Effector memory CD4-positive, alpha-beta T cell (primary cell): Measurements from ENCODE around the gene GALK1.

ENCODE experiments used
- DNase-seq, 3 donors: peaks; one replicate each; pipeline ENCODE4 v3.0.0-alpha.2; 2020
- H3K27ac ChIP-seq: 2 replicates; pipeline ENCODE4 v1.7.0; 2013; ENCODE audit warnings: mild to moderate bottlenecking, low read length, moderate library complexity; ENCODE audit not compliant: insufficient read depth, poor library complexity, severe bottlenecking
- H3K27me3 ChIP-seq: replicated peaks from 2 replicates; pipeline ENCODE4 v1.7.0; 2013; ENCODE audit warnings: mild to moderate bottlenecking, low read length; ENCODE audit not compliant: insufficient read depth, control insufficient read depth, poor library complexity, severe bottlenecking
- H3K36me3 ChIP-seq: 2 replicates; pipeline ENCODE4 v1.7.0; 2013; ENCODE audit warnings: mild to moderate bottlenecking, low read length, moderate library complexity; ENCODE audit not compliant: control insufficient read depth, insufficient read depth
- H3K4me1 ChIP-seq: 2 replicates; pipeline ENCODE4 v1.7.0; 2013; ENCODE audit warnings: low read length, mild to moderate bottlenecking; ENCODE audit not compliant: control insufficient read depth, insufficient read depth, poor library complexity, severe bottlenecking
- H3K4me3 ChIP-seq: 2 replicates; pipeline ENCODE4 v1.7.0; 2013; ENCODE audit warnings: low read length, low read depth, mild to moderate bottlenecking; ENCODE audit not compliant: insufficient read depth, poor library complexity, severe bottlenecking
- H3K9me3 ChIP-seq: 2 replicates; pipeline ENCODE4 v1.7.0; 2013; ENCODE audit warnings: mild to moderate bottlenecking, low read length, moderate library complexity; ENCODE audit not compliant: control insufficient read depth

Gene GALK1

DNA sequence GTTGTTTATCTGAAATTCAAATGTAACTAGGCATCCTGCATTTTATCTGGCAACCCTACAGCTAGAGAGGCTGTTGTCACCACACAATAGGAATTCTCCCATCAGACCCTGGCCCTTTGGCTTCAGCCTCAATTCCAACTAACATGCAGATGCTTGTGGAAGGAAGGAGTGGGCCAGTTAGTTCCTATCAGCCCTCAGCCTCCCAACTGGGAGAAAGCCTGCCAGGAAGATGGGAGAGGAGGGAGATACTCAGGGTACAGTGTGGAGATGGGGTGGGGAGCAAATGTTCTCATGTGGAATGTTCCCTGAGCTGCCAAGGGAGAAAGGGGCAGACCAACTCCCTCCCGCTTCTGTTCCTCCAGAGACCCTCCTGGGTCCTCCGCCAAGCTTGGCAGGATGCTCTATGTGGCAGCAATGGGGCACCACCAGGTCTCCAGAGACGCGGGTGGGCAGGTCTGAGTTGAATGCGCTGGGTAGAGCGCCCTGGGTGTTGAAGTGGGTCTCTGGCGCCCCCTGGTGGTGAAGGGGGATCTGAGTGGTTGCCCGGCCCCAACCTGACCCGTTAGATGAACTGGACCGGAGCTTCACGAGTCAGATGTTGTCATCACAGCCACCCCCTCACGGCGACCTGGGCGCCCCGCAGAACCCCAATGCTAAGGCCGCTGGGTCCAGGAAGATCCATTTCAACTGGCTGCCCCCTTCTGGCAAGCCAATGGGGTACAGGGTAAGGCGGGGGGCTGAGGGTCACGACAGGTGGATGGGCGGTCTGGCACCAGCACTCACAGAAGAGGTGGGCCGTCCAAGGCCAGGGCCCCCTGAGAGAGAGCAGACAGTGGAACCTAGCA lies 15.2 kb downstream of the GALK1 start:
- Histone ChIP-seq H3K27me3 (no peaks in the 10 kb centered on the region), H3K4me1 (peaks cover 19% of the 10 kb centered on the region), H3K27ac (no peak overlapping the region), H3K9me3 (no peaks in the 10 kb centered on the region), H3K4me3 (no peak overlapping the region), H3K36me3 (no peaks in the 10 kb centered on the region)
- DNase-seq, result peak; percentile 63 to 80 (median 71)

DNA sequence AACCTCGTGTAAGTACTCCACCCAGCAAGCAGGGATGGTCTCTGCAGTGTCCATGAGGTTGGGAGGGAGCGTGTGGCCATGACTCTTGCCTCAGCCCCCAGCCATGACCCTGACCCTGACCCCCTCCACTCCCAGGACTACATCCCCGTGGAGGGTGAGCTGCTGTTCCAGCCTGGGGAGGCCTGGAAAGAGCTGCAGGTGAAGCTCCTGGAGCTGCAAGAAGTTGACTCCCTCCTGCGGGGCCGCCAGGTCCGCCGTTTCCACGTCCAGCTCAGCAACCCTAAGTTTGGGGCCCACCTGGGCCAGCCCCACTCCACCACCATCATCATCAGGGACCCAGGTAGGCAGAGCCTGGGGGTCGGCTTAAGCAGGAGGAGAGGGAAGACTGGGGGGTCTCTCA lies 16.3 kb downstream of the GALK1 start:
- Histone ChIP-seq H3K4me3 (no peak overlapping the region), H3K9me3 (no peaks in the 10 kb centered on the region), H3K27me3 (no peaks in the 10 kb centered on the region), H3K36me3 (no peaks in the 10 kb centered on the region), H3K27ac (no peak overlapping the region), H3K4me1 (peaks cover 12% of the 10 kb centered on the region)
- no peak for DNase-seq

DNA sequence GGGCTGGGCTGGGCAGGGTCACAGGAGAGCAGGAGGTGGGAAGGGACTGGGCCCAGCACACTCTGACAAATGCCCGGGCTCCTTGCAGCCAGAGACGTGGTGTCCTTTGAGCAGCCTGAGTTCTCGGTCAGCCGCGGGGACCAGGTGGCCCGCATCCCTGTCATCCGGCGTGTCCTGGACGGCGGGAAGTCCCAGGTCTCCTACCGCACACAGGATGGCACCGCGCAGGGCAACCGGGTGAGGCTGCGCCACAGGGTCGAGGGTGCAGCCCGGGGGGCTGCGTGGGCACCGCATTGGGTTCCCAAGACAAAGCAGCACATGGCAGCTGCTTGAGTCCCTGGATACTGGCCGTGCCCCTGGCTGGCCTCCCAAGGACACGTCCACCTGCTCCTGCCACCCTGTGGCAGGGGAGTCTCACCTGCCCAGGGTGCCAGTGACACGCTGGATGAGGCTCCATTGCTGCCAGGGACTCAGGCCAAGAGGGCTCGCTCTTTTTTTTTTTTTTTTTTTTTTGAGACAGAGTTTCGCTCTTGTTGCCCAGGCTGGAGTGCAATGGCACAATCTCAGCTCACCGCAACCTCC lies 21.3 kb downstream of the GALK1 start:
- DNase-seq, result no peak
- no peaks in the 10 kb centered on the region for H3K27me3 ChIP-seq
- no peaks in the 10 kb centered on the region for H3K4me1 ChIP-seq
- no peak overlapping the region for H3K4me3 ChIP-seq
- no peaks in the 10 kb centered on the region for H3K9me3 ChIP-seq
- no peaks in the 10 kb centered on the region for H3K36me3 ChIP-seq
- no peak overlapping the region for H3K27ac ChIP-seq

DNA sequence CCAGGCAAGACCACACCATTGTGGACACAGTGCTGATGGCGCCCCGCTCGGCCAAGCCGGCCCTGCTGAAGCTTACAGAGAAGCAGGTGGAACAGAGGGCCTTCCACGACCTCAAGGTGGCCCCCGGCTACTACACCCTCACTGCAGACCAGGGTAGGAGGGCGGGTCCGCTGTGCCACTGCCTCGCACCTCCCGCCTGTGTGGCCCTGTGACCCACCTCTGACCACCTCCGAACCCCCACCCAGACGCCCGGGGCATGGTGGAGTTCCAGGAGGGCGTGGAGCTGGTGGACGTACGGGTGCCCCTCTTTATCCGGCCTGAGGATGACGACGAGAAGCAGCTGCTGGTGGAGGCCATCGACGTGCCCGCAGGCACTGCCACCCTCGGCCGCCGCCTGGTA lies 22.7 kb downstream of the GALK1 start:
- H3K4me1 ChIP-seq, result no peaks in the 10 kb centered on the region
- H3K27ac ChIP-seq, result no peak overlapping the region
- H3K36me3 ChIP-seq, result no peaks in the 10 kb centered on the region
- H3K4me3 ChIP-seq, result no peak overlapping the region
- no peaks in the 10 kb centered on the region for H3K9me3 ChIP-seq
- no peaks in the 10 kb centered on the region for H3K27me3 ChIP-seq
- no peak for DNase-seq

DNA sequence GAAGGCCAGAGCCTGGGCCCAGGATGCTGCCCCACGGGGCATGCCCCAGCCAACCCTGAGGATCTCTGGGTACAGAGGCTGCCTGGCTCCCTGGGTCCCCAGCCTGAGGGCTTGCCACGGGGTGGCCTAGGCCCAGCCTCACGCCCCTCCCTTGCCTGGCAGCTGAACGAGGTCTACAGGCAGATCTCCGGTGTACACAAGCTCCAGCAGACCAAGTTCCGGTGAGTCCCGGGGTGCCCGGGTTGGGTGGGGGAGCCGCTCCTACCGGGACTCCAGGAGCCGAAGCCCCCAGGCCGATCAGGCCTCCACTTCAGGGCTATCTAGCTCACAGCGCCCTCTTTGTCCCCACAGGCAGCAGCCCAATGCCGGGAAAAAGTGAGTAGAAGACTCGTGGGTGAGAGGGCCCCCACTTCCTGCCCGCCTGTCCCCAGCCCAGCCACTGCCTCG lies 24.3 kb downstream of the GALK1 start:
- H3K36me3 ChIP-seq, result no peaks in the 10 kb centered on the region
- H3K4me1 ChIP-seq, result no peaks in the 10 kb centered on the region
- DNase-seq, result no peak
- no peaks in the 10 kb centered on the region for H3K9me3 ChIP-seq
- H3K27ac ChIP-seq, result no peak overlapping the region
- H3K27me3 ChIP-seq, result no peaks in the 10 kb centered on the region
- no peak overlapping the region for H3K4me3 ChIP-seq

DNA sequence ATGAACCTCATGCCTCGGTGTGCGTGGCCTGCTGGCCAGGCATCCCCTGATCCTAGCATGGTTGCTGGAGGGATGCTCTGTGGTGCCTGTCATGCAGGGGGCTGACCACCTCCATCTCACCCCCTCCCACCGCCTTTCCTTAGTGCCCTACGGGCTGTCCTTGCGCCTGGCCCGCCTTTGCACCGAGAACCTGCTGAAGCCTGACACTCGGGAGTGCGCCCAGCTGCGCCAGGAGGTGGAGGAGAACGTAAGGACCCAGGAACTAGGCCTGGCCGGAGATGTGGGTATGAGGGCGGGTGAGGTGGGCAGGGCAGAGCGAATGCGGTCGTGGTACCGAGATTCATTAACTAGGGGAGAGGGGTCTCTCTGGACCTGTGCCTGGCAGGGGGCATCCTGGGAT lies 24.8 kb downstream of the GALK1 start:
- H3K27ac ChIP-seq, result no peak overlapping the region
- no peaks in the 10 kb centered on the region for H3K27me3 ChIP-seq
- no peaks in the 10 kb centered on the region for H3K4me1 ChIP-seq
- H3K36me3 ChIP-seq, result no peaks in the 10 kb centered on the region
- no peak overlapping the region for H3K4me3 ChIP-seq
- DNase-seq, result no peak
- no peaks in the 10 kb centered on the region for H3K9me3 ChIP-seq

DNA sequence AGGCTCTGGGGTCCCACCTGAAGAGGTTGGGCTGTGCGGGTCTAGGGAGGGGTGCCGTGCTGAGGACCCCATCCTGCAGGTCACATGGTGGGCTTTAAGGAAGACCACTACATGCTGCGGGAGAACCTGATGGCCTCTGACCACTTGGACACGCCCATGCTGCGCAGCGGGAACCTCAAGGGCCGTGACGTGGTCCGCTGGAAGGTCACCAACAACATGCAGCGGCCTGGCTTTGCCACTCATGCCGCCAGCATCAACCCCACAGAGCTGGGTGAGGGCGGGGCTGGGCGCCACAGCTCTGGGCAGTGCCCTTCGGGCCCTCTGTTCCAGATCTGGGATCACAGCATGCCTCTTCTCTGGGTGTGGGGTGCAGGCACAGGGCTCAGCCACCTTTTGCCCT lies 25.2 kb downstream of the GALK1 start:
- H3K27me3 ChIP-seq, result no peaks in the 10 kb centered on the region
- H3K4me1 ChIP-seq, result no peaks in the 10 kb centered on the region
- no peaks in the 10 kb centered on the region for H3K36me3 ChIP-seq
- no peak for DNase-seq
- H3K27ac ChIP-seq, result no peak overlapping the region
- no peak overlapping the region for H3K4me3 ChIP-seq
- no peaks in the 10 kb centered on the region for H3K9me3 ChIP-seq

DNA sequence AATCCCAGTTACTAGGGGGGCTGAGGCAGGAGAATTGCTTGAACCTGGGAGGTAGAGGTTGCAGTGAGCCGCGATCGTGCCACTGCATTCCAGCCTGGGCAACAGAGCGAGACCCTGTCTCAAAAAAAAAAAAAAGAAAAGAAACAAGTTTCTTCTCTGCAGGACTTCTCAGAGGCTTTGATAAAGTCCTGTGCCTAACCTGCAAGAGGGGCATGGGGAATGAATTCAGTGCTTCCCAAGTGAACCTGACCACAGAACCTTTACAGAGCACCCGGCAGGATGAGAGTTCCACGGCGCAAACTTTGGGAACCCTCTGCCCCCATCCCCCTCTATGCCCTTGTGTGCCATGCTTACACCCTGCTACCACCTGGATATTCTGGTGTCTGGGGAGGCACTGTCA lies 25.8 kb downstream of the GALK1 start:
- Histone ChIP-seq H3K4me3 (no peak overlapping the region), H3K4me1 (no peaks in the 10 kb centered on the region), H3K27ac (no peak overlapping the region), H3K27me3 (no peaks in the 10 kb centered on the region), H3K36me3 (no peaks in the 10 kb centered on the region), H3K9me3 (no peaks in the 10 kb centered on the region)
- DNase-seq, result no peak

DNA sequence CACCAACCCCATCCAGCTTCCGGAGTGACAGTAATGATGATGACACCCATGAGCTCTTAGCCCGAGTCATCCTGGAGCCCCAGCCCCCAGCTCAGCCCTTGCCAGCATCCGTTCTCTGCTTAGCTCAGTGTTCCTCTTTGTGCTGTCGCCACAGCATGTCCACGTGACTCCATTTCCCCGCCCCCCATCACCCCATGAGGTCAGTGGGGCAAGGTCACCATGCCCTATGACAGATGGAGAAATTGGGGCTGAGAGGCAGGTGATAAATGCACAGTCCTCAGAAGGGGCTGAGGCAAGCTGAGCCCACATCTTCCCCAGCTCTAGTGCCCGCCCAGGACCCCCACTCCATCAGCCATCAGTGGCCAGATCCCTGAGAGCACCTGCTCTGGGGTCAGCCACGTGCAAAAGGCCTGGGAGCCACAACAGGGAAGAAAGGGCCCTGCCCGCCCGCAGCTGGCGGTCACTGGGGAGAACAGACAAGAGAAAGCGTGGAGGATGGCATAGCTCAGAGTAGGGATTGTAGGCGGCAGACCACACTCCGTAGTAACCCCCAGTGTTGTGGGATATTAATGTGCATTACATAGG lies 26.7 kb downstream of the GALK1 start:
- no peaks in the 10 kb centered on the region for H3K9me3 ChIP-seq
- H3K4me3 ChIP-seq, result no peak overlapping the region
- no peak overlapping the region for H3K27ac ChIP-seq
- H3K36me3 ChIP-seq, result no peaks in the 10 kb centered on the region
- no peaks in the 10 kb centered on the region for H3K4me1 ChIP-seq
- no peaks in the 10 kb centered on the region for H3K27me3 ChIP-seq
- no peak for DNase-seq
